ENCODE measurements around the gene RAD9B. TPM values are rescaled to one million over a fixed set of nuclear protein-coding genes. Genes with fewer than 3 reads are reported as not detected.

RAD9B gene
- total RNA-seq, 2 experiments from 2014 or later, result 0.31 to 0.63 TPM

DNA sequence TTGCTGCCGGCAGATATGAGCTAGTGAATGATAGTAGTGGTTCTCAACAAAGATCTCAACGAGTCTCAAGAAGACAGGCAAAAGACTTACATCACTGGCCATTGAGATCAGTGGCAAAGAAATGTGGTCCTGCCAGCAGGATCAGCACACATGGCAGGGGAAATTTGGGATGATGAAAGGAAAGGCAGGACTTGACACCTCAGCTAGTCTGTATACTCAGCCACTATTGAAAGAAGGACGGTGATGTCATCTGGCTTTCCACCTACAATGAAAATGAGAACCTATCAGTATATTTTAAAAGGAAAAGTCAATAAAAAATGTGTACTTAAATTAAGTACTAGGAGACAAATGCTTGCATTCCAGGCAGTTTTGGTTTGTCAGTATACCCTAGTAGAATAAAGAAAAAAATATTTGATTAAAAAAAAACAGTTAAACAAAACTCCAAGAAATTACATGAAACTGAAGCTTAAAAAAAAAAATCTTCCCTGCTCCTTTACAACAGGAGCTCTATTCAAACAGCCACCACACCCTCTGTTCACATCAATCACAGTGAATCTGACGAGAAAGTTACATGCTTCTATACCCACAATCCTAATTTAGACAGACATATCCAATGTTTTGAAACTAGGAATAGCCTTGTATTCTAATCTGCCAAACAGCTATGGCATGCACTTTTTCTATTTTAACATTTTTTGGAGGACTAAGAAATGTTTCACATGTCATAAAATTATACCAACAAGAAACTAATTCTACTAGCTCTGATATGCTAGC, 34.9 kb downstream of the RAD9B start:
- H3K4me1 Mint-ChIP-seq (ENCODE audit: low read depth), result peaks cover 3% of the 10 kb centered on the region
- peaks cover 77% of the 10 kb centered on the region for H3K36me3 ChIP-seq (ENCODE audit: insufficient read depth, low read length)
- no peak overlapping the region for H3K27ac Mint-ChIP-seq
- H3K36me3 Mint-ChIP-seq (ENCODE audit: low read depth), result peaks cover 82% of the 10 kb centered on the region
- no peaks in the 10 kb centered on the region for H3K9me3 ChIP-seq (ENCODE audit: control insufficient read depth in 1 of 2, insufficient read depth in 1 of 2, low read length in 2 of 2)
- no peak for ATAC-seq (ENCODE audit: poor library complexity)
- H3K9me3 Mint-ChIP-seq, result no peaks in the 10 kb centered on the region
- no peak overlapping the region for H3K4me3 Mint-ChIP-seq
- intact Hi-C loops (cut with DNase I, micrococcal nuclease), result no loop called here
- DNase-seq, result no peak
- H3K27ac ChIP-seq (ENCODE audit: low read depth in 1 of 2, low read length in 2 of 2), result no peak overlapping the region
- H3K27me3 ChIP-seq (ENCODE audit: control insufficient read depth in 1 of 2, insufficient read depth in 2 of 2, low read length in 2 of 2), result no peaks in the 10 kb centered on the region
- TF ChIP-seq CTCF (IDR thresholded peaks at IDR 0.05), result no peak
- CTCF ChIA-PET, result interaction anchor here (1.5 kb wide), 1 partner anchor 87 kb away, joined by 6 read pairs; the partner anchor contains the start of gene ARPC3
- no peaks in the 10 kb centered on the region for H3K4me1 ChIP-seq (ENCODE audit: insufficient read depth, low read length)
- POLR2A ChIA-PET, result interaction anchor here (1.2 kb wide), 1 partner anchor 69 kb away, joined by 3 read pairs; the partner anchor contains the start of genes FAM216A and GPN3
- no peak overlapping the region for H3K4me3 ChIP-seq (ENCODE audit: low read length)
- H3K27me3 Mint-ChIP-seq, result no peaks in the 10 kb centered on the region

DNA sequence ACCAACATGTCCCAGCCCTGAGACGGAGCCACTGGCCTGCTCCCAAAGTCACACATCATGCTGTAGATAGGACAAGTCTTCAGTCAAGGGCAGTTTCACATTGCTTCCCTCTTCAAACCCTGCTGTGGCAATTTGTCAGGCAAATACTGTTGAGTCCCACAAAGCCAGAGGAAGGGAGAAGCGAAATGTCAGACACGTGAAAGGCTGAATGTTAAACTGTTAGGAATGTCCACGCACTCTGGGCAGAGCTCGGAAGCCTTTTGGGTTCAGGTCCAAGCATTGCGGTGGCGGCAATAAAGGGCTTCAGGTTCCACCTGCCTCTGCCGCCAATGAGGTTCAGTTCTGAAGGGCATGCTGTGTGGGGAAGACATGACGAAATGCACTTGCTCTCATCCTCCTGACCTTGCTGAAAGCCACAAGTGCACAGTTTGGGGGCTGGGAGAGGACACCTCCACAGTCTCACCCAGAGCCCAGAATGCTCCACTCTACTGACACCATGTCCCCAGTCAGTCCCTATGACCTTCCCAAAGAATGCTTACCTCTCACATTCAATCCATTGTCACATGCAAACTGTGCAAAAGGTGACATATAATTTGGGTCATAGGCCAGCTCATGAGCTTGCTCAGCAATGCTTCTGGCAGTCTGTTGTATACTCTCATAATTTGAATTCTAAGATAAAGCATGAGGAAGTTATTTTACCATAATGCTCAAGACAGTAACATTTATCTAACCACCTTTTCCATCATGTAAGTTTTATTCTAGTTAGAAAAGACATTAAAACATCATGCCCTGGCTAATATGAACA, 35.7 kb downstream of the RAD9B start:
- Mint-ChIP-seq H3K36me3 (ENCODE audit: low read depth) (peaks cover 80% of the 10 kb centered on the region), H3K27me3 (no peaks in the 10 kb centered on the region), H3K4me1 (ENCODE audit: low read depth) (no peaks in the 10 kb centered on the region), H3K4me3 (no peak overlapping the region), H3K9me3 (no peaks in the 10 kb centered on the region), H3K27ac (no peak overlapping the region)
- Histone ChIP-seq H3K9me3 (ENCODE audit: control insufficient read depth in 1 of 2, insufficient read depth in 1 of 2, low read length in 2 of 2) (no peaks in the 10 kb centered on the region), H3K27me3 (ENCODE audit: control insufficient read depth in 1 of 2, insufficient read depth in 2 of 2, low read length in 2 of 2) (no peaks in the 10 kb centered on the region), H3K27ac (ENCODE audit: low read depth in 1 of 2, low read length in 2 of 2) (no peak overlapping the region), H3K4me1 (ENCODE audit: insufficient read depth, low read length) (no peaks in the 10 kb centered on the region), H3K4me3 (ENCODE audit: low read length) (no peak overlapping the region), H3K36me3 (ENCODE audit: insufficient read depth, low read length) (peaks cover 76% of the 10 kb centered on the region)
- intact Hi-C loops (cut with DNase I, micrococcal nuclease), result no loop called here
- ChIA-PET POLR2A (no interaction called here), CTCF (interaction anchor here (1.5 kb wide), 1 partner anchor 87 kb away, joined by 6 read pairs; the partner anchor contains the start of gene ARPC3)
- no peak for TF ChIP-seq CTCF (IDR thresholded peaks at IDR 0.05)
- ATAC-seq (ENCODE audit: poor library complexity), result no peak
- no peak for DNase-seq

DNA sequence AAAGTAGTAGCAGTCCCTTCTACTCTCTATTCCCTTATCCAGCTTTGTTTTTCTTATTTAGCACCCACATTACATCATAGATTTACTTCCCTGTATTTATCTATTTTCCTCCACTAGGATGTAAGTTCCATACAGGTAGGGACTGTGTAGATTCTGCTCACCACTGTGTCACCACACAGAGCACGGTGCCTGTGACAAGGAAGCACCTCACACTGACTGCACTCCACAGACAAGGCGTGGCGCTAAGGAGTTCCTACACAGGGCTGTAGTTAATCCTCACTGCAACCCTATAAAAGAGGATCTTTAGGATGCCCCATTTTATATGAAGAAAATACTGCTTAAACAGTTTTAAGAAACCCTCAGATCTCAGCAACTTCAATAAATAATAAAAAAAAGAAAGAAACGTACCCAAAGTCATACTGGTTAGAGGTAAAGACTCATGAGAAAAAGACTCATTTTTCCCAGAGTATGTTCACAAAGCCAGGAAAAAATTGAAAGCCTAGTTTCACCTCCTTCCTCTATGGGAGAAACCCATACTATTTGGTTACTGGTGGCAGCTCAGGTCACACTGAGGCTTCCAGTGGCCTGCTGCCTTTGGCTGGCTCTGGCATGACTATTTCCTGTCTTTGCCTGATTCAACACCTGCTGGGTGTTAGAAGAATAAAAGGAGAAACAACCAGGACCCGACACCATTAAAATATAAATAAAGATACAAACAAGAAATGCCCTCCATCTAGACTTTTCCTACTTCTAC, 36.9 kb downstream of the RAD9B start:
- ChIA-PET POLR2A (interaction anchor here (0.9 kb wide), 1 partner anchor 42 kb away, joined by 3 read pairs; no protein-coding TSS in a partner anchor), CTCF (interaction anchor here (0.9 to 1.0 kb wide), 2 partner anchors 70 to 89 kb away, joined by 3 to 5 read pairs; partner anchors contain the start of genes ARPC3 and FAM216A)
- H3K27me3 Mint-ChIP-seq, result no peaks in the 10 kb centered on the region
- H3K4me3 Mint-ChIP-seq, result no peak overlapping the region
- H3K4me3 ChIP-seq (ENCODE audit: low read length), result no peak overlapping the region
- no peak overlapping the region for H3K27ac Mint-ChIP-seq
- H3K4me1 Mint-ChIP-seq (ENCODE audit: low read depth), result peaks cover 8% of the 10 kb centered on the region
- no peak for TF ChIP-seq CTCF (IDR thresholded peaks at IDR 0.05)
- no peaks in the 10 kb centered on the region for H3K27me3 ChIP-seq (ENCODE audit: control insufficient read depth in 1 of 2, insufficient read depth in 2 of 2, low read length in 2 of 2)
- H3K9me3 Mint-ChIP-seq, result no peaks in the 10 kb centered on the region
- peaks cover 4% of the 10 kb centered on the region for H3K4me1 ChIP-seq (ENCODE audit: insufficient read depth, low read length)
- no peak for DNase-seq
- no peak overlapping the region for H3K27ac ChIP-seq (ENCODE audit: low read depth in 1 of 2, low read length in 2 of 2)
- H3K9me3 ChIP-seq (ENCODE audit: control insufficient read depth in 1 of 2, insufficient read depth in 1 of 2, low read length in 2 of 2), result no peaks in the 10 kb centered on the region
- H3K36me3 Mint-ChIP-seq (ENCODE audit: low read depth), result peaks cover 85% of the 10 kb centered on the region
- H3K36me3 ChIP-seq (ENCODE audit: insufficient read depth, low read length), result peaks cover 80% of the 10 kb centered on the region
- intact Hi-C loops (cut with DNase I, micrococcal nuclease), result no loop called here
- no peak for ATAC-seq (ENCODE audit: poor library complexity)

Measured in CD4-positive, alpha-beta T cell (primary cell).